IPS DF 6.9 (cell line): ENCODE results near the gene TM9SF2.
"Not testable (repeated sequence)": the region's sequence is repeated elsewhere in the genome, so short reads cannot be mapped to it uniquely, and the experiment has no call there.

ENCODE experiments used
- DNase-seq: peaks from one replicate; pipeline ENCODE4 v3.0.0-alpha.2; 2013; ENCODE audit warnings: low read depth, low spot score
- H3K27ac ChIP-seq: one replicate; pipeline ENCODE4 v1.5.1; 2013; ENCODE audit warnings: low read length, control low read depth
- H3K27me3 ChIP-seq: 2 replicates; pipeline ENCODE4 v1.6.1; 2013; ENCODE audit warnings: mild to moderate bottlenecking, low read length; ENCODE audit not compliant: control insufficient read depth, insufficient read depth
- H3K36me3 ChIP-seq: 2 replicates; pipeline ENCODE4 v1.6.1; 2013; ENCODE audit warnings: low read length; ENCODE audit not compliant: control insufficient read depth, insufficient read depth
- H3K4me1 ChIP-seq: 2 replicates; pipeline ENCODE4 v1.6.1; 2013; ENCODE audit warnings: low read length; ENCODE audit not compliant: control insufficient read depth, insufficient read depth
- H3K4me3 ChIP-seq: 2 replicates; pipeline ENCODE4 v1.5.1; 2013; ENCODE audit warnings: mild to moderate bottlenecking, low read length
- H3K9me3 ChIP-seq: 2 replicates; pipeline ENCODE4 v1.6.1; 2013; ENCODE audit warnings: low read length, inconsistent platforms; ENCODE audit not compliant: control insufficient read depth, insufficient read depth
- WGBS: extraction: QIAGEN DNeasy Blood & Tissue Kit; methylation state at CpG from one replicate; pipeline ENCODE4 v1.1.7; 2013; ENCODE audit warnings: mixed read lengths, missing lambda C conversion rate; ENCODE audit not compliant: insufficient read length, insufficient coverage; 5-methylcytosine and 5-hydroxymethylcytosine counted together

The TM9SF2 gene, protein sequence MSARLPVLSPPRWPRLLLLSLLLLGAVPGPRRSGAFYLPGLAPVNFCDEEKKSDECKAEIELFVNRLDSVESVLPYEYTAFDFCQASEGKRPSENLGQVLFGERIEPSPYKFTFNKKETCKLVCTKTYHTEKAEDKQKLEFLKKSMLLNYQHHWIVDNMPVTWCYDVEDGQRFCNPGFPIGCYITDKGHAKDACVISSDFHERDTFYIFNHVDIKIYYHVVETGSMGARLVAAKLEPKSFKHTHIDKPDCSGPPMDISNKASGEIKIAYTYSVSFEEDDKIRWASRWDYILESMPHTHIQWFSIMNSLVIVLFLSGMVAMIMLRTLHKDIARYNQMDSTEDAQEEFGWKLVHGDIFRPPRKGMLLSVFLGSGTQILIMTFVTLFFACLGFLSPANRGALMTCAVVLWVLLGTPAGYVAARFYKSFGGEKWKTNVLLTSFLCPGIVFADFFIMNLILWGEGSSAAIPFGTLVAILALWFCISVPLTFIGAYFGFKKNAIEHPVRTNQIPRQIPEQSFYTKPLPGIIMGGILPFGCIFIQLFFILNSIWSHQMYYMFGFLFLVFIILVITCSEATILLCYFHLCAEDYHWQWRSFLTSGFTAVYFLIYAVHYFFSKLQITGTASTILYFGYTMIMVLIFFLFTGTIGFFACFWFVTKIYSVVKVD

DNA sequence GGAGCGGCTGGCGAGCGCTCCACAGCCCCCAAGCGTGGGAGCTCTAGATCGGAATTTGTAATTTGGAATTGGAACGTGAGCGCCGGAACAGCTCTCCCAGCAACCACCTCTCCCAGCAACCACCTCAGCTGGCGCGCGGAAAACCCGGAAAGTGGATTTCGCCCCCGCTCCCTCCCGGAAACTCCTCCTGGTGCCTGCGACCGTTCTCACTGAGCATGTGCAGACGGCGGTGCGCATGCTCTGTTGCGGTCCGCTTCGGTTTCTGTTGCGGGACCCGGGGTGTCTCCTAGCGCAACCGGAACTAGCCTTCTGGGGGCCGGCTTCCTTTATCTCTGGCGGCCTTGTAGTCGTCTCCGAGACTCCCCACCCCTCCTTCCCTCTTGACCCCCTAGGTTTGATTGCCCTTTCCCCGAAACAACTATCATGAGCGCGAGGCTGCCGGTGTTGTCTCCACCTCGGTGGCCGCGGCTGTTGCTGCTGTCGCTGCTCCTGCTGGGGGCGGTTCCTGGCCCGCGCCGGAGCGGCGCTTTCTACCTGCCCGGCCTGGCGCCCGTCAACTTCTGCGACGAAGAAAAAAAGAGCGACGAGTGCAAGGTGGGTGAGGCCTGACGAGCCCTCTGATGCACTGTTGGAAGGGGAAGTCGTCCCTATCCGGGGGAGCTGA is at the start of gene TM9SF2:
TM9SF2 (plus strand) TSS at position 289 of the 664 bp plus-strand sequence; CDS start at position 424, 135 bp downstream.
- no CpG with 5 or more reads among the region's 55 CpGs for WGBS
- H3K4me3 ChIP-seq: peak within 1 kb of the TSS; percentile 88
- DNase-seq: peak; percentile 91
- H3K9me3 ChIP-seq: no peaks in the 10 kb centered on the region
- 0 out of 2 replicates have a peak, but pooled peaks cover 2% of the 10 kb centered on the region for H3K4me1 ChIP-seq
- no peak within 1 kb of the TSS for H3K27ac ChIP-seq
- no peaks in the 10 kb centered on the region for H3K36me3 ChIP-seq
- H3K27me3 ChIP-seq: no peaks in the 10 kb centered on the region

DNA sequence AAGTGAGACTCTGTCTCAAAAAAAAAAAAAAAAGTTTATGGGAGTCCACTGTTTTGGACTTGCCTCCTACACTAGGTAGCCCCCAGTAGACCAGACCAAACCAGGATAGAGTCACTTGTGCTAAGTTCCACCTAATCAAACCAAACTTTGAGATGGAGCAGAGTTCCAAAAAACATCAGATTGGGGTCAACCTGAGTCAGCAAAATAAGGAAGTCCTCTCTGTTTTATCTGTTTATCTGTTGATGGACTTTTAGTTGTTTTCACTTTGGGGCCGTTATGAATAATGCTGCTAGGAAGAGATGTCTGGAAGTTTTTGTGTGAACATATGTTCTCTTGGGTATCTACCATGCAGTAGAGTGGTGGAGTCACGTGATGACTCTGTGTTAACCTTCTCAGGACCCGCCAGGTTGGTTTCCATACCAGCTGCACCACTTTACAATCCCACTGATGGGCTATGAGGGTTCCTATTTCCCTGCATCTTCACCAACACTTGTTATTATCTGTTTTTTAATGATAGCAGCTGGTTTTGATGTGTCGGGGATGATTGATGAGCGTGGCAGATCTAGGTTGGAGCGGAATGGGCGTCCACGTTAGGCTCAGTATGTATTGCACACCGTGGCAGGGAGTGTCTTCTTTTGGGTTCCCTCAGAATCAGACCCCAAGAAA is 46.6 kb upstream of the TM9SF2 start:
- Histone ChIP-seq H3K4me1 (no peaks in the 10 kb centered on the region), H3K27ac (no peak overlapping the region), H3K36me3 (no peaks in the 10 kb centered on the region), H3K4me3 (no peak overlapping the region), H3K27me3 (no peaks in the 10 kb centered on the region), H3K9me3 (no peaks in the 10 kb centered on the region)
- no CpG with 5 or more reads among the region's 9 CpGs for WGBS
- DNase-seq: no peak

- Histone ChIP-seq H3K27ac (no peak overlapping the region), H3K36me3 (no peaks in the 10 kb centered on the region), H3K4me1 (no peaks in the 10 kb centered on the region), H3K27me3 (no peaks in the 10 kb centered on the region), H3K9me3 (no peaks in the 10 kb centered on the region), H3K4me3 (no peak overlapping the region)
- WGBS: no CpG with 5 or more reads among the region's 10 CpGs
- DNase-seq: no peak
Observed at GRCh38 chr13:99459099-99459850, 42.0 kb upstream of the TM9SF2 start.

DNA sequence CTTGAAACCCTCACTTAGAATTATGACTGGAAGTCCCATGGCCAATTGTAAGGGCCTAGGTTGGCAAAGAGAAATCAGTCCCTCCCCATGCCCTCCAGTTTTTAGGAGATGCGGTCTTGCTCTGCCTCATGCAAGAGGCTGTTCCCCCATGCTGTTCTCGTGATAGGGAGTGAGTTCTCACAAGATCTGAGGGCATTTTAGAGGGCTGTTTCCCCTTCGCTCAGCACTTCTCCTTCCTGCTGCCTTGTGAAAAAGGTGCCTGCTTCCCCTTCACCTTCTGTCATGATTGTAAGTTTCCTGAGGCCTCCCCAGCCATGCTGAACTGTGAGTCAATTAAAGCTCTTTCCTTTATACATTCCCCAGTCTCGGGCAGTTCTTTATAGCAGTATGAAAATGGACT is 40.5 kb upstream of the TM9SF2 start:
- WGBS: no CpG with 5 or more reads among the region's 4 CpGs
- H3K4me3 ChIP-seq, H3K27me3 ChIP-seq, H3K27ac ChIP-seq, H3K4me1 ChIP-seq, DNase-seq, H3K36me3 ChIP-seq, H3K9me3 ChIP-seq: not testable (repeated sequence)

GRCh38 chr13:99463646-99464397 is 37.5 kb upstream of the TM9SF2 start:
- Histone ChIP-seq H3K9me3 (no peaks in the 10 kb centered on the region), H3K27ac (no peak overlapping the region), H3K36me3 (no peaks in the 10 kb centered on the region), H3K4me1 (no peaks in the 10 kb centered on the region), H3K27me3 (no peaks in the 10 kb centered on the region), H3K4me3 (no peak overlapping the region)
- DNase-seq: no peak
- WGBS: no CpG with 5 or more reads among the region's 3 CpGs

GRCh38 chr13:99464441-99464949 is 36.8 kb upstream of the TM9SF2 start:
- Histone ChIP-seq H3K27me3 (no peaks in the 10 kb centered on the region), H3K4me1 (no peaks in the 10 kb centered on the region), H3K27ac (no peak overlapping the region), H3K9me3 (no peaks in the 10 kb centered on the region), H3K4me3 (no peak overlapping the region), H3K36me3 (no peaks in the 10 kb centered on the region)
- DNase-seq: no peak
- no CpG with 5 or more reads among the region's 9 CpGs for WGBS

- no peak overlapping the region for H3K27ac ChIP-seq
- no peak for DNase-seq
- no CpG with 5 or more reads among the region's 2 CpGs for WGBS
- H3K27me3 ChIP-seq: no peaks in the 10 kb centered on the region
- H3K9me3 ChIP-seq: no peaks in the 10 kb centered on the region
- H3K36me3 ChIP-seq: no peaks in the 10 kb centered on the region
- H3K4me3 ChIP-seq: no peak overlapping the region
- H3K4me1 ChIP-seq: no peaks in the 10 kb centered on the region
Observed at GRCh38 chr13:99465454-99465853, 35.8 kb upstream of the TM9SF2 start.

GRCh38 chr13:99467764-99468163 is 33.5 kb upstream of the TM9SF2 start:
- no peaks in the 10 kb centered on the region for H3K36me3 ChIP-seq
- no peak for DNase-seq
- no CpG with 5 or more reads among the region's 4 CpGs for WGBS
- H3K4me3 ChIP-seq: no peak overlapping the region
- no peaks in the 10 kb centered on the region for H3K9me3 ChIP-seq
- H3K4me1 ChIP-seq: no peaks in the 10 kb centered on the region
- no peaks in the 10 kb centered on the region for H3K27me3 ChIP-seq
- no peak overlapping the region for H3K27ac ChIP-seq

- Histone ChIP-seq H3K4me3 (no peak overlapping the region), H3K9me3 (no peaks in the 10 kb centered on the region), H3K4me1 (no peaks in the 10 kb centered on the region), H3K27me3 (no peaks in the 10 kb centered on the region), H3K27ac (no peak overlapping the region), H3K36me3 (no peaks in the 10 kb centered on the region)
- no CpG with 5 or more reads among the region's 2 CpGs for WGBS
- no peak for DNase-seq
Observed at GRCh38 chr13:99469041-99469440, 32.2 kb upstream of the TM9SF2 start.
